Spleen (tissue), 7 donors: ENCODE results near the gene LINGO1.

Experiments used
- CTCF ChIP-seq, 11 experiments: fragments of 200-600 bp in 7 of 11; fragments of 450-650 bp in 4 of 11; sonication (generic) in 4 of 11; IDR thresholded peaks in 8 of 11; conservative IDR thresholded peaks in 3 of 11; 1 replicate in 7 of 11; 2 replicates in 4 of 11; pipeline versions ENCODE4 v1.4.0 to v1.8.0; 2016 to 2021; ENCODE audit warnings: antibody characterized with exemption in 11 of 11, inconsistent platforms in 4 of 11, mild to moderate bottlenecking in 1 of 11
- POLR2A ChIP-seq, 3 donors: fragments of 450-650 bp; IDR thresholded peaks; one replicate each; pipeline ENCODE4 v1.5.1; 2017; ENCODE audit warnings: antibody characterized with exemption in 3 of 3, mild to moderate bottlenecking in 1 of 3
- POLR2AphosphoS5 ChIP-seq, 3 donors: sonication (generic); formaldehyde crosslinking; IDR thresholded peaks; one replicate each; pipeline ENCODE4 v1.5.1; 2017; ENCODE audit warnings: antibody characterized with exemption in 3 of 3
- donor health status: DM: no; HTN: no; CAD: no; lungs with moderate emphysema.
- donor health status: DM: no; HTN: no; CAD: no.
- donor health status: DM: no; HTN: no; CAD: no.

DNA sequence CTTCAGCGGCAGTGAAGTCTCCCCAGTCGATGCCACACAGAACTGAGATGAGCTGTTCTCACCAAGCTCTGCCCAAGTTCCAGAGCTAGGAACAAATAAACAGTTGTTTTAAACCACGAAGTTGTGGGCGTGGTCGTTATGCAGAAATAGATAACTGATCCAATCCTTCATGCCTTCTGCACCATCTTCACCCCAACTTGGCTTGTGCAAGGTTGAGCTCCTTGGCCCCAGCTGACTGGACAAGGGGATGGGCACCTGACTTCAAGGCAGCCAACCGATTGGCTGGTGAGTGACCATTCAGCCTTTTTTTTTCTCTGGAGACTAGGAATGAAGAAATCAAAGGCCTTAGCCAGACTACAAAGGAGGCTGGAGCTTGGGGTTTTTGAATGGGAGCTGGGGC, 23.9 kb downstream of the LINGO1 start:
- TF ChIP-seq POLR2A (IDR thresholded peaks at IDR 0.05): no peak
- no peak for TF ChIP-seq CTCF (IDR thresholded peaks at IDR 0.05 in 8 of 11, conservative IDR thresholded peaks at IDR 0.05 in 3 of 11)
- TF ChIP-seq POLR2AphosphoS5 (IDR thresholded peaks at IDR 0.05): no peak
